H1 (cell line): Measurements from ENCODE around the gene TP73. TPM values are rescaled to one million over a fixed set of nuclear protein-coding genes. Genes with fewer than 3 reads are reported as not detected.

Experiments used
- ASH2L ChIP-seq: fragments of 200-600, 300-600 bp; sonication (generic); IDR thresholded peaks from one replicate; pipeline ENCODE4 v1.7.1; 2017; ENCODE audit warnings: low read length
- ATF3 ChIP-seq: IDR thresholded peaks from 2 replicates; pipeline ENCODE4 v1.6.1; 2011; ENCODE audit warnings: low read depth, mild to moderate bottlenecking, low read length; ENCODE audit not compliant: insufficient read depth
- CHD7 ChIP-seq: fragments of 300-600 bp; sonication (generic); IDR thresholded peaks from 2 replicates; pipeline ENCODE4 v1.7.1; 2012; ENCODE audit warnings: low read length, moderate library complexity, mild to moderate bottlenecking, inconsistent platforms; ENCODE audit not compliant: insufficient replicate concordance
- CTBP2 ChIP-seq: IDR thresholded peaks from 2 replicates; pipeline ENCODE4 v1.7.0; 2011; ENCODE audit warnings: borderline replicate concordance, mild to moderate bottlenecking, moderate library complexity, mixed read lengths, low read length; ENCODE audit not compliant: insufficient read depth, insufficient read length
- EGR1 ChIP-seq: IDR thresholded peaks from 2 replicates; pipeline ENCODE4 v1.6.1; 2011; ENCODE audit warnings: low read depth, low read length, borderline replicate concordance
- NRF1 ChIP-seq: IDR thresholded peaks from 2 replicates; pipeline ENCODE4 v1.6.1; 2011; ENCODE audit warnings: mild to moderate bottlenecking, low read depth, low read length, improper control_type of control experiment
- POU5F1 ChIP-seq: IDR thresholded peaks from 2 replicates; pipeline ENCODE4 v1.6.1; 2011; ENCODE audit warnings: low read depth, mild to moderate bottlenecking, low read length, moderate library complexity
- SIRT6 ChIP-seq: IDR thresholded peaks from one replicate; pipeline ENCODE4 v1.7.1; 2012; ENCODE audit warnings: low read length, inconsistent platforms
- SIX5 ChIP-seq: IDR thresholded peaks from 2 replicates; pipeline ENCODE4 v1.6.1; 2011; ENCODE audit warnings: mild to moderate bottlenecking, low read depth, low read length
- SP4 ChIP-seq: IDR thresholded peaks from 2 replicates; pipeline ENCODE4 v1.6.1; 2012; ENCODE audit warnings: low read length, inconsistent platforms
- TEAD4 ChIP-seq: IDR thresholded peaks from 2 replicates; pipeline ENCODE4 v1.6.1; 2012; ENCODE audit warnings: low read depth, low read length, inconsistent platforms, mixed read lengths
- ZNF274 ChIP-seq: IDR thresholded peaks from 2 replicates; pipeline ENCODE4 v1.7.0; 2012; ENCODE audit warnings: low read length, borderline replicate concordance; ENCODE audit errors: extremely low read depth
- polyA plus RNA-seq, 7 experiments: library from polyadenylated mRNA; depleted of rRNA in 3 of 7; stranded (reverse) in 5 of 7; unstranded in 2 of 7; fragments of >200 nt in 5 of 7; fragments of 200-250 nt in 2 of 7; gene quantifications; 1 replicate in 5 of 7; 2 replicates in 1 of 7; 4 replicates in 1 of 7; pipeline versions ENCODE4 v1.2.1 to v1.2.3, GENCODE V29; 2011 to 2013; ENCODE audit warnings: missing spikeins in 2 of 7, mixed read lengths in 2 of 7
- total RNA-seq: library from RNA; stranded (reverse); fragmentation: NEBNext Ultra II Directional; extraction: Animal tissue kit (Norgen Biotek cat#: 25700); gene quantifications from 2 replicates; pipeline ENCODE4 v1.2.1, GENCODE V29; 2021

Gene TP73
- total and polyA plus RNA-seq, 2 of the 8 experiments (the other 6 are each of a cell fraction or from before 2014, with no cell fraction given) = 2.6 to 3.1 TPM

GRCh38 chr1:3713840-3714239 lies 61.5 kb downstream of the TP73 start (continued):
- TF ChIP-seq CHD7 (no peak), TEAD4 (no peak), POU5F1 (no peak), ASH2L (no peak), ZNF274 (no peak), EGR1 (no peak), NRF1 (no peak), SIX5 (no peak), SP4 (no peak), CTBP2 (no peak), ATF3 (no peak), SIRT6 (no peak)
